GM12878 (cell line): Measurements from ENCODE around the gene SAC3D1. TPM values are rescaled to one million over a fixed set of nuclear protein-coding genes. Genes with fewer than 3 reads are reported as not detected.

Source experiments
- BHLHE40 ChIP-seq, 2 experiments: fragments of 450-650 bp in 1 of 2; IDR thresholded peaks; 2 replicates each; pipeline ENCODE4 v1.6.1; 2011 to 2017; ENCODE audit warnings: low read depth in 2 of 2, borderline replicate concordance in 1 of 2, improper control_type of control experiment in 1 of 2, low read length in 1 of 2, mild to moderate bottlenecking in 1 of 2
- CREB1 ChIP-seq: IDR thresholded peaks from 2 replicates; pipeline ENCODE4 v1.6.1; 2012; ENCODE audit warnings: low read depth, mild to moderate bottlenecking, inconsistent platforms
- EED ChIP-seq: sonication (generic); IDR thresholded peaks from 2 replicates; pipeline ENCODE4 v1.6.1; 2016; ENCODE audit warnings: antibody characterized with exemption, low read depth
- EGR1 ChIP-seq, 2 experiments: IDR thresholded peaks; 1 replicate in 1 of 2; 2 replicates in 1 of 2; pipeline ENCODE4 v1.6.1; 2011 to 2012; ENCODE audit warnings: low read depth in 2 of 2, low read length in 2 of 2, borderline replicate concordance in 1 of 2, mild to moderate bottlenecking in 1 of 2, moderate library complexity in 1 of 2
- ESRRA ChIP-seq: IDR thresholded peaks from 2 replicates; pipeline ENCODE4 v1.6.1; 2012; ENCODE audit warnings: mild to moderate bottlenecking, low read length, improper control_type of control experiment
- FOXM1 ChIP-seq: IDR thresholded peaks from 2 replicates; pipeline ENCODE4 v1.6.1; 2012; ENCODE audit warnings: low read depth, mild to moderate bottlenecking, inconsistent platforms, low read length, moderate library complexity
- HDAC6 ChIP-seq: fragments of 200-600 bp; sonication (generic); IDR thresholded peaks from one replicate; pipeline ENCODE4 v1.8.0; 2017; ENCODE audit warnings: antibody characterized with exemption; ENCODE audit not compliant: unreplicated experiment
- IKZF1 ChIP-seq: fragments of 450-650 bp; conservative IDR thresholded peaks from 2 replicates; pipeline ENCODE4 v1.6.1; 2017; ENCODE audit warnings: antibody characterized with exemption, mild to moderate bottlenecking
- KLF5 ChIP-seq: fragments of 450-650 bp; IDR thresholded peaks from 2 replicates; pipeline ENCODE4 v1.6.1; 2014; ENCODE audit warnings: mild to moderate bottlenecking; ENCODE audit not compliant: partially characterized antibody
- MEF2B ChIP-seq: fragments of 450-650 bp; IDR thresholded peaks from 2 replicates; pipeline ENCODE4 v1.6.1; 2018; ENCODE audit warnings: mild to moderate bottlenecking, moderate library complexity; ENCODE audit not compliant: partially characterized antibody, poor library complexity, severe bottlenecking
- MYB ChIP-seq: fragments of 150-350 bp; IDR thresholded peaks from 2 replicates; pipeline ENCODE4 v1.6.1; 2014; ENCODE audit warnings: mild to moderate bottlenecking, low read depth, low read length, borderline replicate concordance
- NR2C2 ChIP-seq: IDR thresholded peaks from 2 replicates; pipeline ENCODE4 v1.6.1; 2011; ENCODE audit warnings: borderline replicate concordance, low read depth; ENCODE audit not compliant: control insufficient read depth, insufficient read length
- NR2F1 ChIP-seq: fragments of 450-650 bp; conservative IDR thresholded peaks from 2 replicates; pipeline ENCODE4 v1.6.1; 2017; ENCODE audit warnings: mild to moderate bottlenecking
- RFX5 ChIP-seq: IDR thresholded peaks from 2 replicates; pipeline ENCODE4 v1.6.1; 2011; ENCODE audit warnings: low read depth, low read length, improper control_type of control experiment
- SREBF2 ChIP-seq: IDR thresholded peaks from 2 replicates; pipeline ENCODE4 v1.6.1; 2012; ENCODE audit warnings: mild to moderate bottlenecking, low read length
- SUZ12 ChIP-seq: fragments of 200-600 bp; sonication (generic); IDR thresholded peaks from one replicate; pipeline ENCODE4 v1.6.1; 2018; ENCODE audit warnings: antibody characterized with exemption, mild to moderate bottlenecking; ENCODE audit not compliant: unreplicated experiment
- ZNF274 ChIP-seq: IDR thresholded peaks from one replicate; pipeline ENCODE4 v1.8.0; 2011; ENCODE audit not compliant: insufficient read length, insufficient read depth
- polyA plus RNA-seq, 11 experiments: library from polyadenylated mRNA; depleted of rRNA in 4 of 11; unstranded in 6 of 11; stranded (reverse) in 5 of 11; fragments of >200 nt; fragmentation: Nextera tagmentation in 4 of 11; fragmentation: Illumina TruSeq in 1 of 11; extraction: Ambion mirVana in 4 of 11; extraction: Trizol in 1 of 11; gene quantifications; 1 replicate in 1 of 11; 2 replicates in 10 of 11; pipeline versions ENCODE4 v1.2.1 to v1.2.3, GENCODE V29; 2011 to 2016; ENCODE audit warnings: inconsistent platforms in 2 of 11, missing spikeins in 2 of 11, low read depth in 1 of 11
- total RNA-seq, 4 experiments: library from RNA; depleted of rRNA in 3 of 4; stranded (reverse); fragments of >200 nt in 3 of 4; fragmentation: Illumina TruSeq in 1 of 4; extraction: Trizol in 1 of 4; gene quantifications; 2 replicates each; pipeline versions ENCODE4 v1.2.1 to v1.2.3, GENCODE V29; 2013 to 2021
- TF ChIP-seq, protein P1 (sequence below): fragments of 450-650 bp; formaldehyde crosslinking; IDR thresholded peaks from 2 replicates; pipeline ENCODE4 v1.4.0; 2022; ENCODE audit warnings: mild to moderate bottlenecking, moderate library complexity
- TF ChIP-seq, protein P2 (sequence below): fragments of 450-650 bp; IDR thresholded peaks from 2 replicates; pipeline ENCODE4 v1.6.1; 2017; ENCODE audit warnings: antibody characterized with exemption, mild to moderate bottlenecking, moderate library complexity
- TF ChIP-seq, protein P3 (sequence below): IDR thresholded peaks from 2 replicates; pipeline ENCODE4 v1.6.1; 2012; ENCODE audit warnings: low read length, inconsistent platforms

Gene SAC3D1
- total and polyA plus RNA-seq, 10 of the 15 experiments (the other 5 are each of a cell fraction or from before 2014, with no cell fraction given) = 0.16 to 44.6 (median 12.1) TPM

DNA sequence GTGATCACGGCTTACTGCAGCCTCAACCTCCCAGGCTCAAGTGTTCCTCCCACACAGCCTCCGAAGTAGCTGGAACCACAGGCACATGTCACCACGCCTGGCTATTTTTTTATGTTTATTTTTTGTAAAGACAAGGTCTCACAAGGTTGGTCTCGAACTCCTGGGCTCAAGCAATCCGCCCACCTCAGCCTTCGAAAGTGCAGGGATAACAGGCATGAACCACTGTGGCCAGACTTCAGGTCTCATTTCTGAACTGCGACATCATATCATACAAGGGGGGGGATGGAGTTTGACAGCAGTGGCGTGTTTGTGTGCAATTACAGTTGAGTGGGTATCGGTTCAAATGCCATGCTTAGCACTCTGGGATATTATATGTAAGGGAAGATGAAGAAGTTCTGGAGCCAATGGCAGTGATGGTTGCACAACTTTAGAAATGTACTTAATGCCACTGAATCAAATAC, 10.4 kb downstream of the SAC3D1 start (continued):
- TF ChIP-seq EGR1 (IDR thresholded peaks at IDR 0.05; ENCODE audit: borderline replicate concordance in 1 of 2, low read depth in 2 of 2, low read length in 2 of 2) = peak in 1 of 2 experiments; percentile 49; a peak in 1 of 3 replicates
- no peak for TF ChIP-seq KLF5
- TF ChIP-seq, protein P1, sequence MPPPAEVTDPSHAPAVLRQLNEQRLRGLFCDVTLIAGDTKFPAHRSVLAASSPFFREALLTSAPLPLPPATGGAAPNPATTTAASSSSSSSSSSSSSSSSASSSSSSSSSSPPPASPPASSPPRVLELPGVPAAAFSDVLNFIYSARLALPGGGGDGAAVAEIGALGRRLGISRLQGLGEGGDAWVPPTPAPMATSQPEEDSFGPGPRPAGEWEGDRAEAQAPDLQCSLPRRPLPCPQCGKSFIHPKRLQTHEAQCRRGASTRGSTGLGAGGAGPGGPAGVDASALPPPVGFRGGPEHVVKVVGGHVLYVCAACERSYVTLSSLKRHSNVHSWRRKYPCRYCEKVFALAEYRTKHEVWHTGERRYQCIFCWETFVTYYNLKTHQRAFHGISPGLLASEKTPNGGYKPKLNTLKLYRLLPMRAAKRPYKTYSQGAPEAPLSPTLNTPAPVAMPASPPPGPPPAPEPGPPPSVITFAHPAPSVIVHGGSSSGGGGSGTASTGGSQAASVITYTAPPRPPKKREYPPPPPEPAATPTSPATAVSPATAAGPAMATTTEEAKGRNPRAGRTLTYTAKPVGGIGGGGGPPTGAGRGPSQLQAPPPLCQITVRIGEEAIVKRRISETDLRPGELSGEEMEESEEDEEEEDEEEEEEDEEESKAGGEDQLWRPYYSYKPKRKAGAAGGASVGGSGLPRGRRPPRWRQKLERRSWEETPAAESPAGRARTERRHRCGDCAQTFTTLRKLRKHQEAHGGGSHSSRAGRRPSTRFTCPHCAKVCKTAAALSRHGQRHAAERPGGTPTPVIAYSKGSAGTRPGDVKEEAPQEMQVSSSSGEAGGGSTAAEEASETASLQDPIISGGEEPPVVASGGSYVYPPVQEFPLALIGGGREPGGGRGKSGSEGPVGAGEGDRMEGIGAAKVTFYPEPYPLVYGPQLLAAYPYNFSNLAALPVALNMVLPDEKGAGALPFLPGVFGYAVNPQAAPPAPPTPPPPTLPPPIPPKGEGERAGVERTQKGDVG (CRISPR knock-in tag) = no peak
- no peak for TF ChIP-seq SREBF2
- peak in 1 of 2 experiments; percentile 20; a peak in 1 of 4 replicates for TF ChIP-seq BHLHE40 (IDR thresholded peaks at IDR 0.05; ENCODE audit: borderline replicate concordance in 1 of 2, low read depth in 2 of 2, low read length in 1 of 2)
- no peak for TF ChIP-seq ZNF274
- no peak for TF ChIP-seq MYB
- TF ChIP-seq IKZF1 = peak; percentile 52; the same call in 1 of the 2 replicates
- TF ChIP-seq ESRRA = no peak
- peak; percentile 33; the same call in 1 of the 2 replicates for TF ChIP-seq FOXM1
- TF ChIP-seq SUZ12 = no peak
- TF ChIP-seq NR2F1 = no peak
- TF ChIP-seq MEF2B = no peak
- 0 out of 2 replicates have a peak, but pooled peaks have one; percentile 46 for TF ChIP-seq CREB1
- TF ChIP-seq HDAC6 = no peak
- no peak for TF ChIP-seq NR2C2
- TF ChIP-seq, protein P2, sequence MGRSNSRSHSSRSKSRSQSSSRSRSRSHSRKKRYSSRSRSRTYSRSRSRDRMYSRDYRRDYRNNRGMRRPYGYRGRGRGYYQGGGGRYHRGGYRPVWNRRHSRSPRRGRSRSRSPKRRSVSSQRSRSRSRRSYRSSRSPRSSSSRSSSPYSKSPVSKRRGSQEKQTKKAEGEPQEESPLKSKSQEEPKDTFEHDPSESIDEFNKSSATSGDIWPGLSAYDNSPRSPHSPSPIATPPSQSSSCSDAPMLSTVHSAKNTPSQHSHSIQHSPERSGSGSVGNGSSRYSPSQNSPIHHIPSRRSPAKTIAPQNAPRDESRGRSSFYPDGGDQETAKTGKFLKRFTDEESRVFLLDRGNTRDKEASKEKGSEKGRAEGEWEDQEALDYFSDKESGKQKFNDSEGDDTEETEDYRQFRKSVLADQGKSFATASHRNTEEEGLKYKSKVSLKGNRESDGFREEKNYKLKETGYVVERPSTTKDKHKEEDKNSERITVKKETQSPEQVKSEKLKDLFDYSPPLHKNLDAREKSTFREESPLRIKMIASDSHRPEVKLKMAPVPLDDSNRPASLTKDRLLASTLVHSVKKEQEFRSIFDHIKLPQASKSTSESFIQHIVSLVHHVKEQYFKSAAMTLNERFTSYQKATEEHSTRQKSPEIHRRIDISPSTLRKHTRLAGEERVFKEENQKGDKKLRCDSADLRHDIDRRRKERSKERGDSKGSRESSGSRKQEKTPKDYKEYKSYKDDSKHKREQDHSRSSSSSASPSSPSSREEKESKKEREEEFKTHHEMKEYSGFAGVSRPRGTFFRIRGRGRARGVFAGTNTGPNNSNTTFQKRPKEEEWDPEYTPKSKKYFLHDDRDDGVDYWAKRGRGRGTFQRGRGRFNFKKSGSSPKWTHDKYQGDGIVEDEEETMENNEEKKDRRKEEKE = no peak
- TF ChIP-seq, protein P3, sequence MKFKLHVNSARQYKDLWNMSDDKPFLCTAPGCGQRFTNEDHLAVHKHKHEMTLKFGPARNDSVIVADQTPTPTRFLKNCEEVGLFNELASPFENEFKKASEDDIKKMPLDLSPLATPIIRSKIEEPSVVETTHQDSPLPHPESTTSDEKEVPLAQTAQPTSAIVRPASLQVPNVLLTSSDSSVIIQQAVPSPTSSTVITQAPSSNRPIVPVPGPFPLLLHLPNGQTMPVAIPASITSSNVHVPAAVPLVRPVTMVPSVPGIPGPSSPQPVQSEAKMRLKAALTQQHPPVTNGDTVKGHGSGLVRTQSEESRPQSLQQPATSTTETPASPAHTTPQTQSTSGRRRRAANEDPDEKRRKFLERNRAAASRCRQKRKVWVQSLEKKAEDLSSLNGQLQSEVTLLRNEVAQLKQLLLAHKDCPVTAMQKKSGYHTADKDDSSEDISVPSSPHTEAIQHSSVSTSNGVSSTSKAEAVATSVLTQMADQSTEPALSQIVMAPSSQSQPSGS = peak; percentile 84; the same call in 1 of the 2 replicates
- peak; percentile 85 for TF ChIP-seq EED
- TF ChIP-seq RFX5 = no peak
